ENCODE data around the gene GJB1.

GRCh38 chrX:71222929-71223328 is at the start of gene GJB1:
- TF ChIP-seq EZH2 (IDR thresholded peaks at IDR 0.05; ENCODE audit: borderline replicate concordance, low read depth, low read length, poor library complexity, severe bottlenecking) (no peak), CTCF (conservative IDR thresholded peaks at IDR 0.05; ENCODE audit: low read depth, low read length) (no peak)

Measured in A673 (cell line).